ENCODE results near the gene EPB41L4A.

The EPB41L4A gene

DNA sequence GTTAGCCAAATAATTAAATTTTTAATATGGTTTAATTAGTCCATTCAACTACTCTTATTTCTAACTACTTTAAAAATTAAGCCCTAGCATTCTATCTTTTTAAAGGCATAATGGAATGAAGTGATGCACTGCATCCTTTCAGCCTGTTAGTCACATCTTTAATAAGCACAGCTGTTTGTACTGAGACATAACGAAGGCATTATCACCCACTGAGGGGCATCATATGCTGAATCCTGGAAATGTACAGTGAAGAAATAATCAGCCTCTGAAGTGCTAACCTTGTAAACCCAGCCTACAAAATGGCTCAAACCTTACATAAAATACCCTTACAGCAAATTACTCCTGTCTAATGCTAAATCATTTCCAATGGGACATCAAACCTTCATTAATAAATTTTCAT lies 33.1 kb downstream of the EPB41L4A start:
- Histone ChIP-seq H3K4me2 (ENCODE audit: low read length) (no peak overlapping the region), H3K4me3 (ENCODE audit: low read length) (no peak overlapping the region), H3K9me2 (replicated peaks; ENCODE audit: control insufficient read depth, low read length) (no peaks in the 10 kb centered on the region), H3K27ac (ENCODE audit: low read depth, low read length) (no peak overlapping the region), H3K9me3 (ENCODE audit: control insufficient read depth, insufficient read depth, low read length) (no peaks in the 10 kb centered on the region), H3K79me2 (ENCODE audit: control insufficient read depth, low read length) (no peaks in the 10 kb centered on the region), H3K36me3 (ENCODE audit: control insufficient read depth, low read length) (no peaks in the 10 kb centered on the region), H3F3A (ENCODE audit: control insufficient read depth, insufficient read depth) (no peaks in the 10 kb centered on the region), H4K20me1 (ENCODE audit: control insufficient read depth, insufficient read depth, low read depth, low read length) (no peaks in the 10 kb centered on the region), H3K27me3 (ENCODE audit: control insufficient read depth, low read length) (no peaks in the 10 kb centered on the region), H3K4me1 (ENCODE audit: control insufficient read depth, low read length) (no peaks in the 10 kb centered on the region)
- TF ChIP-seq, protein P1, sequence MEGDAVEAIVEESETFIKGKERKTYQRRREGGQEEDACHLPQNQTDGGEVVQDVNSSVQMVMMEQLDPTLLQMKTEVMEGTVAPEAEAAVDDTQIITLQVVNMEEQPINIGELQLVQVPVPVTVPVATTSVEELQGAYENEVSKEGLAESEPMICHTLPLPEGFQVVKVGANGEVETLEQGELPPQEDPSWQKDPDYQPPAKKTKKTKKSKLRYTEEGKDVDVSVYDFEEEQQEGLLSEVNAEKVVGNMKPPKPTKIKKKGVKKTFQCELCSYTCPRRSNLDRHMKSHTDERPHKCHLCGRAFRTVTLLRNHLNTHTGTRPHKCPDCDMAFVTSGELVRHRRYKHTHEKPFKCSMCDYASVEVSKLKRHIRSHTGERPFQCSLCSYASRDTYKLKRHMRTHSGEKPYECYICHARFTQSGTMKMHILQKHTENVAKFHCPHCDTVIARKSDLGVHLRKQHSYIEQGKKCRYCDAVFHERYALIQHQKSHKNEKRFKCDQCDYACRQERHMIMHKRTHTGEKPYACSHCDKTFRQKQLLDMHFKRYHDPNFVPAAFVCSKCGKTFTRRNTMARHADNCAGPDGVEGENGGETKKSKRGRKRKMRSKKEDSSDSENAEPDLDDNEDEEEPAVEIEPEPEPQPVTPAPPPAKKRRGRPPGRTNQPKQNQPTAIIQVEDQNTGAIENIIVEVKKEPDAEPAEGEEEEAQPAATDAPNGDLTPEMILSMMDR (IDR thresholded peaks at IDR 0.05; ENCODE audit: low read depth, low read length, poor library complexity, severe bottlenecking) = no peak

DNA sequence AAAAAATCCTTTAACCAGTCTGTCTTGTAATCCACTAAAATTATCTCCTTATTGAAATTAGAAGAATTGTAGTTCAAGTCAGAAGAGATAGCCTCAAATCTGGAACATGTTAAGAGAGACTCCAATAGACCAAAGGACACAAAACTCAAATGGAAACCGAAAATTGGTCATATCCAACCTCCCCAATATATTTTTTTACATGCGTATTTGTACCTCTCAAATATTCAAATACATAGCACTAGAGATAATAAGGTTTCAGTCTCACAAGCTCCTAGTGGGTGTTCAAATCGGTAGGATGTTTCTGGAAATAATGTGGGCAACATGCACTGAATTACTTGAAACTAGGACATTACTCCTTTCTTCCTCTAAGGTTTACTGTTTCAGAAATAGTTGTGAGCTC lies 33.5 kb downstream of the EPB41L4A start:
- H3K9me2 ChIP-seq (replicated peaks; ENCODE audit: control insufficient read depth, low read length) = no peaks in the 10 kb centered on the region
- no peaks in the 10 kb centered on the region for H3F3A ChIP-seq (ENCODE audit: control insufficient read depth, insufficient read depth)
- H3K79me2 ChIP-seq (ENCODE audit: control insufficient read depth, low read length) = no peaks in the 10 kb centered on the region
- H3K4me1 ChIP-seq (ENCODE audit: control insufficient read depth, low read length) = no peaks in the 10 kb centered on the region
- no peaks in the 10 kb centered on the region for H3K27me3 ChIP-seq (ENCODE audit: control insufficient read depth, low read length)
- no peak for TF ChIP-seq EZH2phosphoT487 (IDR thresholded peaks at IDR 0.05; ENCODE audit: borderline replicate concordance, low read length)
- TF ChIP-seq, protein P1 (IDR thresholded peaks at IDR 0.05; ENCODE audit: low read depth, low read length, poor library complexity, severe bottlenecking) = no peak
- no peak overlapping the region for H3K4me3 ChIP-seq (ENCODE audit: low read length)
- H3K4me2 ChIP-seq (ENCODE audit: low read length) = no peak overlapping the region
- H3K9me3 ChIP-seq (ENCODE audit: control insufficient read depth, insufficient read depth, low read length) = no peaks in the 10 kb centered on the region
- H4K20me1 ChIP-seq (ENCODE audit: control insufficient read depth, insufficient read depth, low read depth, low read length) = no peaks in the 10 kb centered on the region
- no peaks in the 10 kb centered on the region for H3K36me3 ChIP-seq (ENCODE audit: control insufficient read depth, low read length)
- no peak overlapping the region for H3K27ac ChIP-seq (ENCODE audit: low read depth, low read length)

DNA sequence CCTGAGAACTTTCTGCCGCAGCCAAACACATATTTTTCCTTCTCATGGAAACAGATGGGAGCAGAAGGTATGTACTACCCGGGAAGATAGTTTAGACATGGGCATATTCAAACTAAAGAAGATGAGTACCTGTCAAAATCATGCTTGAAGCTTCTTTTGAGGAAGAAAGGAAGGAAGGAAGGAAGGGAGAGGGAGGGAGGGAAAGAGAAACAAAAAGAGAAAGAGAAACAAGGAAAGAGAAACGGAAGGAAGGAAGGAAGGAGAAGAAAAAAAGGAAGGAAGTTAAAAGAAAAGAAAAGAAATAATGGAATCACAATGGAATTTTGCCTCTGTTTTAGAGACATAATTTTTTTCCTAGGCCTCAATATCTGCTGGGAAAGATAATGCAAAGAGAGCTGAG lies 34.6 kb downstream of the EPB41L4A start:
- no peaks in the 10 kb centered on the region for H3K9me2 ChIP-seq (replicated peaks; ENCODE audit: control insufficient read depth, low read length)
- no peak overlapping the region for H3K4me2 ChIP-seq (ENCODE audit: low read length)
- no peaks in the 10 kb centered on the region for H3F3A ChIP-seq (ENCODE audit: control insufficient read depth, insufficient read depth)
- H3K9me3 ChIP-seq (ENCODE audit: control insufficient read depth, insufficient read depth, low read length) = no peaks in the 10 kb centered on the region
- TF ChIP-seq EZH2phosphoT487 (IDR thresholded peaks at IDR 0.05; ENCODE audit: borderline replicate concordance, low read length) = no peak
- TF ChIP-seq, protein P1 (IDR thresholded peaks at IDR 0.05; ENCODE audit: low read depth, low read length, poor library complexity, severe bottlenecking) = no peak
- H3K27me3 ChIP-seq (ENCODE audit: control insufficient read depth, low read length) = no peaks in the 10 kb centered on the region
- H4K20me1 ChIP-seq (ENCODE audit: control insufficient read depth, insufficient read depth, low read depth, low read length) = no peaks in the 10 kb centered on the region
- no peak overlapping the region for H3K27ac ChIP-seq (ENCODE audit: low read depth, low read length)
- H3K36me3 ChIP-seq (ENCODE audit: control insufficient read depth, low read length) = no peaks in the 10 kb centered on the region
- H3K79me2 ChIP-seq (ENCODE audit: control insufficient read depth, low read length) = no peaks in the 10 kb centered on the region
- no peaks in the 10 kb centered on the region for H3K4me1 ChIP-seq (ENCODE audit: control insufficient read depth, low read length)
- no peak overlapping the region for H3K4me3 ChIP-seq (ENCODE audit: low read length)

DNA sequence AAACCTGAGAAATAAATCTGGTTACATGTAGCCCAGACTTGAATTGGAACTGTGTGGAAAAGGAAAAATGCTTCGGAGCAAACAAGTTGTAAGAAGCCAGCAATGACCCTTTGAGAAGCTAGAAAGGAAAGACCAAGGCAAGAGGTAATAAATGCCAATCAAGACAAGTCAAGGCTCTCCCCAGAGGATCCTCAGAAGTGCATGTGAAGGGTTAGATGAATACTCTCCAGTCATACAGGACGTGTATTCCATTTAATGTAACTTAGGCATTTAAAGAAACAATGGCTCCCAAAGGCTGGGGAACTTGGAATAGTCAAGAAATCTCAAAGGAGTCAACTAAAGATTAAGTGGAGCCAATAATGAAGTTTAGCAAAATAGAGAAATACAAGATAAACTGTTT lies 36.2 kb downstream of the EPB41L4A start:
- no peak for TF ChIP-seq EZH2phosphoT487 (IDR thresholded peaks at IDR 0.05; ENCODE audit: borderline replicate concordance, low read length)
- TF ChIP-seq, protein P1 (IDR thresholded peaks at IDR 0.05; ENCODE audit: low read depth, low read length, poor library complexity, severe bottlenecking) = no peak
- H3K9me2 ChIP-seq (replicated peaks; ENCODE audit: control insufficient read depth, low read length) = no peaks in the 10 kb centered on the region
- H3K4me2 ChIP-seq (ENCODE audit: low read length) = no peak overlapping the region
- no peaks in the 10 kb centered on the region for H3F3A ChIP-seq (ENCODE audit: control insufficient read depth, insufficient read depth)
- H3K27me3 ChIP-seq (ENCODE audit: control insufficient read depth, low read length) = no peaks in the 10 kb centered on the region; the same call in 1 of the 2 replicates
- H4K20me1 ChIP-seq (ENCODE audit: control insufficient read depth, insufficient read depth, low read depth, low read length) = no peaks in the 10 kb centered on the region
- H3K36me3 ChIP-seq (ENCODE audit: control insufficient read depth, low read length) = no peaks in the 10 kb centered on the region
- H3K79me2 ChIP-seq (ENCODE audit: control insufficient read depth, low read length) = no peaks in the 10 kb centered on the region
- H3K27ac ChIP-seq (ENCODE audit: low read depth, low read length) = no peak overlapping the region
- H3K4me3 ChIP-seq (ENCODE audit: low read length) = no peak overlapping the region
- H3K9me3 ChIP-seq (ENCODE audit: control insufficient read depth, insufficient read depth, low read length) = no peaks in the 10 kb centered on the region
- no peaks in the 10 kb centered on the region for H3K4me1 ChIP-seq (ENCODE audit: control insufficient read depth, low read length)

All from DOHH2 (cell line).